Calu3 (cell line): ENCODE measurements around the gene PCSK5. TPM values are rescaled to one million over a fixed set of nuclear protein-coding genes. Genes with fewer than 3 reads are reported as not detected.

Experiments used
- BruUV-seq: library from RNA; stranded (reverse); fragments of 400-500 nt; replicated peaks from 2 replicates; lab custom pipeline; 2021; lab: Mats Ljungman, UMichigan
- CTCF ChIA-PET: fragments of 300-600 bp; sonication (Branson Sonifier 250); formaldehyde crosslinking; loops from one replicate; lab custom pipeline; 2022; ENCODE audit warnings: antibody characterized with exemption; lab: Charles Lee
- DNase-seq: peaks from one replicate; pipeline ENCODE4 v3.0.0; 2022
- H3K27ac Mint-ChIP-seq: one replicate; pipeline ENCODE4 v1.8.0; 2022; ENCODE audit warnings: mixed read lengths; ENCODE audit not compliant: unreplicated experiment
- H3K27me3 Mint-ChIP-seq: one replicate; pipeline ENCODE4 v1.8.0; 2022; ENCODE audit warnings: mixed read lengths; ENCODE audit not compliant: unreplicated experiment
- H3K36me3 Mint-ChIP-seq: one replicate; pipeline ENCODE4 v1.8.0; 2022; ENCODE audit warnings: mild to moderate bottlenecking, moderate library complexity, mixed read lengths; ENCODE audit not compliant: insufficient read depth, unreplicated experiment
- H3K4me1 Mint-ChIP-seq: one replicate; pipeline ENCODE4 v1.8.0; 2022; ENCODE audit warnings: mild to moderate bottlenecking, low read depth, mixed read lengths; ENCODE audit not compliant: unreplicated experiment
- H3K4me3 Mint-ChIP-seq: one replicate; pipeline ENCODE4 v1.8.0; 2022; ENCODE audit warnings: mild to moderate bottlenecking, low read depth, moderate library complexity, mixed read lengths; ENCODE audit not compliant: unreplicated experiment
- H3K9me3 Mint-ChIP-seq: one replicate; pipeline ENCODE4 v1.8.0; 2022; ENCODE audit warnings: low read depth, mixed read lengths; ENCODE audit not compliant: unreplicated experiment
- intact Hi-C: fragments of 100-400 bp; cut with micrococcal nuclease; formaldehyde crosslinking; loops from one replicate; pipeline ENCODE4 v1.10.0; 2022; ENCODE audit not compliant: unreplicated experiment
- total RNA-seq: library from RNA; stranded (reverse); gene quantifications from 2 replicates; pipeline ENCODE4 v1.2.3, GENCODE V29; 2022
- TF ChIP-seq, protein P1 (sequence below): fragments of 200-600 bp; IDR thresholded peaks from one replicate; pipeline ENCODE4 v1.8.0; 2022; ENCODE audit warnings: antibody characterized with exemption; ENCODE audit not compliant: unreplicated experiment

The PCSK5 gene
- total RNA-seq, 1 experiment from 2014 or later: 38.4 TPM

DNA sequence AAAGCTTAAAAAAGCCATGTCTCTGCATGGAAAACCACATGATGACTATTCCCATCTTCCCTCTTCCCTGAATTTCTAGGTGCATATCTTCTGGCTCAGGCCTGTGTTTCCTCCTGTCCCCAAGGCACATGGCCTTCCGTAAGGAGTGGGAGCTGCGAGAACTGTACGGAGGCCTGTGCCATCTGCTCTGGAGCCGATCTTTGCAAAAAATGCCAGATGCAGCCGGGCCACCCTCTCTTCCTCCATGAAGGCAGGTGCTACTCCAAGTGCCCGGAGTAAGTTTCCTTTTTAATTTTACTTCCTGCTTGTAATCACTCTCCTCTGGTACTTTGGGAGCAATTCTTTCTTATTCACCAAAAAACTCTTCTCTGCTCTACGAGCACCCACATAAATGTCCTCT is 420.1 kb downstream of the PCSK5 start:
- H3K9me3 Mint-ChIP-seq: no peaks in the 10 kb centered on the region
- DNase-seq: no peak
- no peak overlapping the region for H3K27ac Mint-ChIP-seq
- intact Hi-C loops: loop anchor here (10.0 kb wide), 1 partner anchor 54 kb away; no protein-coding TSS in a partner anchor
- H3K36me3 Mint-ChIP-seq: no peaks in the 10 kb centered on the region
- BruUV-seq: no TSS peak
- CTCF ChIA-PET: no interaction called here
- peaks cover 12% of the 10 kb centered on the region for H3K4me1 Mint-ChIP-seq
- no peaks in the 10 kb centered on the region for H3K27me3 Mint-ChIP-seq
- no peak overlapping the region for H3K4me3 Mint-ChIP-seq
- TF ChIP-seq, protein P1, sequence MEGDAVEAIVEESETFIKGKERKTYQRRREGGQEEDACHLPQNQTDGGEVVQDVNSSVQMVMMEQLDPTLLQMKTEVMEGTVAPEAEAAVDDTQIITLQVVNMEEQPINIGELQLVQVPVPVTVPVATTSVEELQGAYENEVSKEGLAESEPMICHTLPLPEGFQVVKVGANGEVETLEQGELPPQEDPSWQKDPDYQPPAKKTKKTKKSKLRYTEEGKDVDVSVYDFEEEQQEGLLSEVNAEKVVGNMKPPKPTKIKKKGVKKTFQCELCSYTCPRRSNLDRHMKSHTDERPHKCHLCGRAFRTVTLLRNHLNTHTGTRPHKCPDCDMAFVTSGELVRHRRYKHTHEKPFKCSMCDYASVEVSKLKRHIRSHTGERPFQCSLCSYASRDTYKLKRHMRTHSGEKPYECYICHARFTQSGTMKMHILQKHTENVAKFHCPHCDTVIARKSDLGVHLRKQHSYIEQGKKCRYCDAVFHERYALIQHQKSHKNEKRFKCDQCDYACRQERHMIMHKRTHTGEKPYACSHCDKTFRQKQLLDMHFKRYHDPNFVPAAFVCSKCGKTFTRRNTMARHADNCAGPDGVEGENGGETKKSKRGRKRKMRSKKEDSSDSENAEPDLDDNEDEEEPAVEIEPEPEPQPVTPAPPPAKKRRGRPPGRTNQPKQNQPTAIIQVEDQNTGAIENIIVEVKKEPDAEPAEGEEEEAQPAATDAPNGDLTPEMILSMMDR: no peak

DNA sequence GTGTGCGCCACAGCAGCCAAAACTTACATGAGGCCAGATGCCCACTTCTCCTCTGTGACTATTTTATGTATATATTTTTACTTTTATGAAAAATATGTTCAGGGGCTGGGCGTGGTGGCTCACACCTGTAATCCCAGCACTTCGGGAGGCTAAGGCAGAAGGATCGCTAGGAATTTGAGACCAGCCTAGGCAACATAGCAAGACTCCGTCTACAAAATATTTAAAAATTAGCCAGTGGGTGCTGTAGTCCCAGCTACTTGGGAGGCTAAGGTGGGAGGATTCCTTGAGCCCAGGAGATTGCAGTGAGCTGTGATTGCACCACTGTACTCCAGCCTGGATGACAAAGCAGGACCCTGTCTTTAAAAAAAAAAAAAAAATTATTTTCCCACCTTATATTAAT is 420.5 kb downstream of the PCSK5 start:
- TF ChIP-seq, protein P1: no peak
- no peaks in the 10 kb centered on the region for H3K27me3 Mint-ChIP-seq
- no peaks in the 10 kb centered on the region for H3K9me3 Mint-ChIP-seq
- H3K36me3 Mint-ChIP-seq: no peaks in the 10 kb centered on the region
- intact Hi-C loops: loop anchor here (10.0 kb wide), 1 partner anchor 54 kb away; no protein-coding TSS in a partner anchor
- H3K4me1 Mint-ChIP-seq: peaks cover 12% of the 10 kb centered on the region
- CTCF ChIA-PET: no interaction called here
- no TSS peak for BruUV-seq
- no peak overlapping the region for H3K4me3 Mint-ChIP-seq
- no peak for DNase-seq
- no peak overlapping the region for H3K27ac Mint-ChIP-seq

DNA sequence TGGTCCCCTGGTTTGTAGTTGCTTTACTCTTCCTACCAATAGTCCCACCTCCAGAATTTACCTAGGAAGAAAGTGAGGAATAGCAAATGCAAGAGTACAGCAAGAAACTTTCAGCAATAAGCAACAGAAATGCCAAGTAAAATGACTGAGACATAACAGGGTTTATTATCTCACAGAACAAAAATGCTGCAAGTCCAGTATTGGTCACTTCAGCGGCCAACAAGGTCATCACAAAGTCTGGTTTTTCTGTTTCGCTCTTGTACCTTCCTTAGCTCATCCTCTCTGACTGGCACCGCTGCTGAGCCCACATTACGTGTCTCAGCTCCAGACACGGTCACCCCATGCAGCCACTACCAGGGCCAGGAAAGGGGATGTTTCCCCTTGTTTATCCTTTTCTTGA is 421.1 kb downstream of the PCSK5 start:
- peak overlapping the region; percentile 61 for H3K27ac Mint-ChIP-seq
- H3K4me1 Mint-ChIP-seq: peaks cover 12% of the 10 kb centered on the region
- TF ChIP-seq, protein P1: no peak
- H3K9me3 Mint-ChIP-seq: no peaks in the 10 kb centered on the region
- CTCF ChIA-PET: no interaction called here
- intact Hi-C loops: loop anchor here (10.0 kb wide), 1 partner anchor 53 kb away; no protein-coding TSS in a partner anchor
- BruUV-seq: no TSS peak
- no peaks in the 10 kb centered on the region for H3K27me3 Mint-ChIP-seq
- no peak overlapping the region for H3K4me3 Mint-ChIP-seq
- DNase-seq: no peak
- no peaks in the 10 kb centered on the region for H3K36me3 Mint-ChIP-seq

DNA sequence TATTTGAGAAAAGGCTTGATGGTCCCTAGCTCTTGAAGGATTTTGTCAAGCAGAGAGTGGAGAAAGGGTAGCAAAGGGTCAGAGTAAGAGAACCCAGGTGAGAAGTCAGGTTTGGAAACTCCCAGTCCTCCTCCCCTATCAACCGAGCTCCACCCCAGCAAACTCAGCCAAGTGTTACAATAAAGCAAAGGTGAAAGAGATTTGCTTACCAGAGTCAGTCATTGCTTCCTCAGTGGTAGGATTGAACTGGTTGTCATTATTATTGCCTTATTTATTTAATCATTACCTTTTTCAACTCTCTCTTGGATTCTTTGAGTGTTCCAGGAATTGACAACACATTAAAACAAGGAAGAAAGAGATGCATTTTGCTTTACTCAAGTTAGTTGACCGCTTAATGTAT is 423.3 kb downstream of the PCSK5 start:
- Mint-ChIP-seq H3K4me3 (no peak overlapping the region), H3K9me3 (no peaks in the 10 kb centered on the region), H3K36me3 (no peaks in the 10 kb centered on the region), H3K27me3 (no peaks in the 10 kb centered on the region), H3K4me1 (peaks cover 12% of the 10 kb centered on the region), H3K27ac (no peak overlapping the region)
- DNase-seq: no peak
- no TSS peak for BruUV-seq
- CTCF ChIA-PET: interaction anchor here (0.6 kb wide), 1 partner anchor 80 kb away, joined by 3 read pairs; the partner anchor contains the start of gene RFK
- TF ChIP-seq, protein P1: no peak
- intact Hi-C loops: loop anchor here (10.0 kb wide), 1 partner anchor 51 kb away; no protein-coding TSS in a partner anchor
